ENCODE results near the gene TOR4A. TPM values are rescaled to one million over a fixed set of nuclear protein-coding genes. Genes with fewer than 3 reads are reported as not detected.

TOR4A gene
- total RNA-seq, 1 experiment from 2014 or later, result 37.1 TPM

- POLR2A ChIA-PET, result no interaction called here
- no peak for DNase-seq (ENCODE audit: low read depth, low spot score)
- no peak overlapping the region for H3K27ac ChIP-seq (ENCODE audit: low read length)
Observed at GRCh38 chr9:137312852-137313325, 35.4 kb downstream of the TOR4A start.

GRCh38 chr9:137313326-137313936 is 35.9 kb downstream of the TOR4A start:
- no peak for DNase-seq (ENCODE audit: low read depth, low spot score)
- H3K27ac ChIP-seq (ENCODE audit: low read length), result no peak overlapping the region
- in situ Hi-C loops (cut with HindIII; ENCODE audit: low pct_unique_long_range_greater_than_20kb, low sequenced_read_pairs), result no loop called here
- H3K4me1 ChIP-seq (ENCODE audit: control insufficient read depth, insufficient read depth, low read length), result no peaks in the 10 kb centered on the region; the same call in 1 of the 2 replicates
- no peaks in the 10 kb centered on the region for H3K36me3 ChIP-seq (ENCODE audit: control insufficient read depth, insufficient read depth, low read length)
- no TSS peak for BruUV-seq (replicated peaks)
- no peaks in the 10 kb centered on the region for H3K27me3 ChIP-seq (ENCODE audit: control insufficient read depth, insufficient read depth, low read length)
- intact Hi-C loops (cut with micrococcal nuclease; ENCODE audit: unreplicated experiment), result no loop called here
- ATAC-seq, result no peak
- no peak overlapping the region for H3K4me3 ChIP-seq (ENCODE audit: low read depth in 2 of 2, low read length in 2 of 2)
- ChIA-PET CTCF (no interaction called here), POLR2A (interaction anchor here (0.6 kb wide), 1 partner anchor 101 kb away, joined by 3 read pairs; no protein-coding TSS in a partner anchor)
- H3K9me3 ChIP-seq (ENCODE audit: control insufficient read depth, insufficient read depth, low read depth, low read length), result no peaks in the 10 kb centered on the region
- TF ChIP-seq CTCF (IDR thresholded peaks at IDR 0.05) (no peak), POLR2AphosphoS5 (IDR thresholded peaks at IDR 0.05; ENCODE audit: low read depth, low read length) (no peak), TCF7L2 (IDR thresholded peaks at IDR 0.05; ENCODE audit: low read depth, low read length) (no peak), SIN3A (IDR thresholded peaks at IDR 0.05; ENCODE audit: borderline replicate concordance, insufficient read depth, low read depth, low read length) (no peak), REST (IDR thresholded peaks at IDR 0.05; ENCODE audit: insufficient read depth in 1 of 2, low read depth in 2 of 2, low read length in 1 of 2) (no peak)

More at GRCh38 chr9:137312852-137313325, 35.4 kb downstream of the TOR4A start:
- no peak for ATAC-seq
- no TSS peak for BruUV-seq (replicated peaks)
- intact Hi-C loops (cut with micrococcal nuclease; ENCODE audit: unreplicated experiment), result no loop called here
- H3K4me3 ChIP-seq (ENCODE audit: low read depth in 2 of 2, low read length in 2 of 2), result no peak overlapping the region
- H3K36me3 ChIP-seq (ENCODE audit: control insufficient read depth, insufficient read depth, low read length), result no peaks in the 10 kb centered on the region
- TF ChIP-seq POLR2AphosphoS5 (IDR thresholded peaks at IDR 0.05; ENCODE audit: low read depth, low read length) (no peak), CTCF (IDR thresholded peaks at IDR 0.05) (no peak), SIN3A (IDR thresholded peaks at IDR 0.05; ENCODE audit: borderline replicate concordance, insufficient read depth, low read depth, low read length) (no peak), REST (IDR thresholded peaks at IDR 0.05; ENCODE audit: insufficient read depth in 1 of 2, low read depth in 2 of 2, low read length in 1 of 2) (no peak), TCF7L2 (IDR thresholded peaks at IDR 0.05; ENCODE audit: low read depth, low read length) (no peak)
- in situ Hi-C loops (cut with HindIII; ENCODE audit: low pct_unique_long_range_greater_than_20kb, low sequenced_read_pairs), result no loop called here
- H3K27me3 ChIP-seq (ENCODE audit: control insufficient read depth, insufficient read depth, low read length), result no peaks in the 10 kb centered on the region
- CTCF ChIA-PET, result no interaction called here
- no peaks in the 10 kb centered on the region for H3K9me3 ChIP-seq (ENCODE audit: control insufficient read depth, insufficient read depth, low read depth, low read length)
- H3K4me1 ChIP-seq (ENCODE audit: control insufficient read depth, insufficient read depth, low read length), result no peaks in the 10 kb centered on the region; the same call in 1 of the 2 replicates
